GM19193 (cell line): ENCODE measurements around the gene INTS1.

Experiments used
- POLR2A ChIP-seq: IDR thresholded peaks from 4 replicates; pipeline ENCODE4 v1.6.1; 2011; ENCODE audit not compliant: insufficient read depth, insufficient read length; ENCODE audit errors: extremely low read depth

INTS1 gene

GRCh38 chr7:1509226-1509625 is 5.0 kb upstream of the INTS1 start:
- no peak for TF ChIP-seq POLR2A

GRCh38 chr7:1508277-1508758 is 4.1 kb upstream of the INTS1 start:
- TF ChIP-seq POLR2A, result no peak

- TF ChIP-seq POLR2A, result no peak
Observed at GRCh38 chr7:1505731-1506550, 1.8 kb upstream of the INTS1 start.

GRCh38 chr7:1503390-1503789 is 799 bp downstream of the INTS1 start:
- no peak for TF ChIP-seq POLR2A

GRCh38 chr7:1502845-1503244 is 1.3 kb downstream of the INTS1 start:
- no peak for TF ChIP-seq POLR2A

- TF ChIP-seq POLR2A, result no peak
Observed at GRCh38 chr7:1501487-1502270, 2.5 kb downstream of the INTS1 start.

GRCh38 chr7:1500064-1500807 is 4.0 kb downstream of the INTS1 start:
- no peak for TF ChIP-seq POLR2A

GRCh38 chr7:1499367-1500029 is 4.7 kb downstream of the INTS1 start:
- no peak for TF ChIP-seq POLR2A

- no peak for TF ChIP-seq POLR2A
Observed at GRCh38 chr7:1498370-1499305, 5.6 kb downstream of the INTS1 start.

- no peak for TF ChIP-seq POLR2A
Observed at GRCh38 chr7:1497293-1497927, 6.8 kb downstream of the INTS1 start.

- TF ChIP-seq POLR2A, result peak; percentile 17
Observed at GRCh38 chr7:1496531-1497292, 7.5 kb downstream of the INTS1 start.

GRCh38 chr7:1495564-1496242 is 8.5 kb downstream of the INTS1 start:
- TF ChIP-seq POLR2A, result no peak
